ENCODE measurements around the gene KATNB1.
"Not testable (repeated sequence)": the region's sequence is repeated elsewhere in the genome, so short reads cannot be mapped to it uniquely, and the experiment has no call there.

Gene KATNB1

GRCh38 chr16:57700781-57701551 is 34.6 kb upstream of the KATNB1 start:
- no peak for DNase-seq (ENCODE audit: low spot score)

- DNase-seq (ENCODE audit: low spot score), result no peak
These were observed 33.7 kb upstream of the KATNB1 start for GRCh38 chr16:57701759-57702371.

GRCh38 chr16:57703416-57704010 is 32.1 kb upstream of the KATNB1 start:
- DNase-seq (ENCODE audit: low spot score), result no peak

- no peak for DNase-seq (ENCODE audit: low spot score)
These were observed 31.3 kb upstream of the KATNB1 start for GRCh38 chr16:57704011-57704904.

GRCh38 chr16:57704905-57705852 is 30.4 kb upstream of the KATNB1 start:
- DNase-seq (ENCODE audit: low spot score), result no peak

- no peak for DNase-seq (ENCODE audit: low spot score)
These were observed 28.9 kb upstream of the KATNB1 start for GRCh38 chr16:57706717-57707116.

- no peak for DNase-seq (ENCODE audit: low spot score)
These were observed 28.2 kb upstream of the KATNB1 start for GRCh38 chr16:57707331-57707730.

GRCh38 chr16:57708168-57708567 is 27.4 kb upstream of the KATNB1 start:
- no peak for DNase-seq (ENCODE audit: low spot score)

GRCh38 chr16:57709663-57710062 is 25.9 kb upstream of the KATNB1 start:
- DNase-seq (ENCODE audit: low spot score), result no peak

- DNase-seq (ENCODE audit: low spot score), result no peak
These were observed 24.2 kb upstream of the KATNB1 start for GRCh38 chr16:57711346-57711745.

GRCh38 chr16:57711993-57712392 is 23.6 kb upstream of the KATNB1 start:
- no peak for DNase-seq (ENCODE audit: low spot score)

- DNase-seq (ENCODE audit: low spot score), result not testable (repeated sequence)
These were observed 23.0 kb upstream of the KATNB1 start for GRCh38 chr16:57712569-57712968.

GRCh38 chr16:57713596-57713995 is 22.0 kb upstream of the KATNB1 start:
- DNase-seq (ENCODE audit: low spot score), result no peak

GRCh38 chr16:57714047-57714446 is 21.5 kb upstream of the KATNB1 start:
- DNase-seq (ENCODE audit: low spot score), result no peak

- no peak for DNase-seq (ENCODE audit: low spot score)
These were observed 15.4 kb upstream of the KATNB1 start for GRCh38 chr16:57720142-57720575.

- DNase-seq (ENCODE audit: low spot score), result no peak
These were observed 14.0 kb upstream of the KATNB1 start for GRCh38 chr16:57721356-57722209.

GRCh38 chr16:57722210-57722499 is 13.4 kb upstream of the KATNB1 start:
- DNase-seq (ENCODE audit: low spot score), result no peak

- DNase-seq (ENCODE audit: low spot score), result no peak
These were observed 12.9 kb upstream of the KATNB1 start for GRCh38 chr16:57722651-57723050.

GRCh38 chr16:57723170-57723569 is 12.4 kb upstream of the KATNB1 start:
- no peak for DNase-seq (ENCODE audit: low spot score)

GRCh38 chr16:57724531-57724930 is 11.0 kb upstream of the KATNB1 start:
- no peak for DNase-seq (ENCODE audit: low spot score)

Measured in ecto neural progenitor cell (in vitro differentiated cells).